NB4 (cell line): Measurements from ENCODE around the gene CHI3L1.

Source experiments
- DNase-seq: peaks from one replicate; pipeline ENCODE4 v3.0.0; 2010; ENCODE audit warnings: low read depth
- H3K4me3 ChIP-seq: one replicate; pipeline ENCODE4 v1.5.1; 2011; ENCODE audit warnings: mild to moderate bottlenecking, low read depth, low read length, moderate library complexity
- MAX ChIP-seq: IDR thresholded peaks from 2 replicates; pipeline ENCODE4 v1.6.1; 2011; ENCODE audit warnings: low read depth, low read length
- MYC ChIP-seq: IDR thresholded peaks from 2 replicates; pipeline ENCODE4 v1.6.1; 2011; ENCODE audit warnings: low read depth, low read length
- POLR2A ChIP-seq: IDR thresholded peaks from 2 replicates; pipeline ENCODE4 v1.6.1; 2011; ENCODE audit warnings: mild to moderate bottlenecking; ENCODE audit not compliant: insufficient read length; ENCODE audit errors: extremely low read depth
- TF ChIP-seq, protein P1 (sequence below): IDR thresholded peaks from one replicate; pipeline ENCODE4 v1.5.1; 2012; ENCODE audit warnings: low read depth, low read length

Gene CHI3L1

GRCh38 chr1:203173566-203173965 is 12.9 kb downstream of the CHI3L1 start:
- H3K4me3 ChIP-seq: no peak overlapping the region
- no peak for TF ChIP-seq POLR2A
- TF ChIP-seq, protein P1, sequence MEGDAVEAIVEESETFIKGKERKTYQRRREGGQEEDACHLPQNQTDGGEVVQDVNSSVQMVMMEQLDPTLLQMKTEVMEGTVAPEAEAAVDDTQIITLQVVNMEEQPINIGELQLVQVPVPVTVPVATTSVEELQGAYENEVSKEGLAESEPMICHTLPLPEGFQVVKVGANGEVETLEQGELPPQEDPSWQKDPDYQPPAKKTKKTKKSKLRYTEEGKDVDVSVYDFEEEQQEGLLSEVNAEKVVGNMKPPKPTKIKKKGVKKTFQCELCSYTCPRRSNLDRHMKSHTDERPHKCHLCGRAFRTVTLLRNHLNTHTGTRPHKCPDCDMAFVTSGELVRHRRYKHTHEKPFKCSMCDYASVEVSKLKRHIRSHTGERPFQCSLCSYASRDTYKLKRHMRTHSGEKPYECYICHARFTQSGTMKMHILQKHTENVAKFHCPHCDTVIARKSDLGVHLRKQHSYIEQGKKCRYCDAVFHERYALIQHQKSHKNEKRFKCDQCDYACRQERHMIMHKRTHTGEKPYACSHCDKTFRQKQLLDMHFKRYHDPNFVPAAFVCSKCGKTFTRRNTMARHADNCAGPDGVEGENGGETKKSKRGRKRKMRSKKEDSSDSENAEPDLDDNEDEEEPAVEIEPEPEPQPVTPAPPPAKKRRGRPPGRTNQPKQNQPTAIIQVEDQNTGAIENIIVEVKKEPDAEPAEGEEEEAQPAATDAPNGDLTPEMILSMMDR: no peak
- no peak for TF ChIP-seq MYC
- TF ChIP-seq MAX: no peak
- DNase-seq: peak; percentile 83

DNA sequence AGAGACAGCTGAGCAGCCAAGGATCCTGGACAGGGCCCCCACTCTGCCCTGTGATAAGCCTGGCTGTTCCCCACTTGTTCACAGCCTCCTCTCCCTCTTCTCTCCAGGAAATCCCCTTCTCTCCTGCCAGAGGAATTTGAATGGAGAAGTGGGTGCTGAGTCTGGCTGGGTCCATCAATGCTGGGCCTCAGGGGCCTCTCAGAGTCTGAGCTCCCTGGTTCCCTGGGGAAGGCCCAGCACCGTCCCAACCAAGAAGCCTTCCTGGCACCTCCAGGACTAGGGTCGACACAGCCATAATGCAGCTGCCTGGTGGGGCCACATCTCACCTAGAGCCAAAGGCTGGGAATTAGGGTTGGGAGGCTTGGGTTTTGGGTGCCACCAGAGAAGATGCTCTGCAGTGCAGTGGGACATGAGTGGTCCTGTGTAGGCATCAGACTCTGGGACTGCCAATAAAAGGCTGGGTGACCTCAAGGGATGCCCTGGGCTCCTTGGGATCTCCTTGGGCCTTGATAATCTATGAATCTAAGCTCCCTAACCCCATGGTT is 13.4 kb downstream of the CHI3L1 start:
- DNase-seq: no peak
- H3K4me3 ChIP-seq: no peak overlapping the region
- no peak for TF ChIP-seq MYC
- no peak for TF ChIP-seq POLR2A
- TF ChIP-seq, protein P1: no peak
- no peak for TF ChIP-seq MAX

DNA sequence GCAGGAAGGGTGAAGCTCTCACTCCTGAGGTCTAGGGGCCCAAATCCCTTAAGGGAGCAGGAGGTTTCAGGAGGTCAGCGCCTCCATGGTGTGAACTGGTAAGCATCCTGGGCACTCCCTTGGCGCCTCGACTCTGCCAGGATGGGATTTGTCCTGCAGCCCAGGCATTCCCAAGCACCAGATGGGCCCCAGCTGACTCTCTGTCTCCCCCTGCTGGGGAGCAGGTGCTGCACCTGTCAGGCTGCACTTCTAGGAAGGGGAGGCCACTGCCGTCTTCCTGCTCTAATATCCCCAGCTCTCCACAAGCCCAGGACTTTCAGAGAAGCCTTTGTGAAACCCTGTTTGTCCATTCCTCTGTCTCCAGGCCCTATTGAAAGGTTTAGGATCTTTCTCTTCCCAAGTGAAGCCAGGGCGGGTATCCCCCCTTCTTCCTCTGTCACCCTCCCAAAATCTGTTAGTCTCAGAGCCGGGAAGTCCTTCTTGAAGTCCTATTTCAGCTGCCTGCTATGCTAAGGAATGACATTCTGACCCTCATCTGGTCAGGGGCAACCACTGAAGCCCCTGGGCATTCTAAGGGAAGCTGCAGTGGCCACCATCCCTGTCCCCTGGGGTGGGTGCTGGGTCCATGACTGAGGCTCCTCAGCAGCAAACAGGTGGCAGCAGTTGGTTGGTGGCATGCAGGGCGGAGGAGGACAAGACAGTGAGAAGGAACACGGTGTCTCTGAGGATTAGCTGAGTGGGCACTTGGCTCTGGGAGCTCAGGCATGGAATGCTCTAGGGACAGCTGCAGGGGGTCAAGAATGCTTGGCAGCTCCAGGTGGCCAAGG is 14.1 kb downstream of the CHI3L1 start:
- TF ChIP-seq, protein P1: peak; percentile 81
- TF ChIP-seq MAX (peak; percentile 33; the same call in 1 of the 2 replicates), MYC (no peak)
- peak; percentile 63 for DNase-seq
- no peak overlapping the region for H3K4me3 ChIP-seq

DNA sequence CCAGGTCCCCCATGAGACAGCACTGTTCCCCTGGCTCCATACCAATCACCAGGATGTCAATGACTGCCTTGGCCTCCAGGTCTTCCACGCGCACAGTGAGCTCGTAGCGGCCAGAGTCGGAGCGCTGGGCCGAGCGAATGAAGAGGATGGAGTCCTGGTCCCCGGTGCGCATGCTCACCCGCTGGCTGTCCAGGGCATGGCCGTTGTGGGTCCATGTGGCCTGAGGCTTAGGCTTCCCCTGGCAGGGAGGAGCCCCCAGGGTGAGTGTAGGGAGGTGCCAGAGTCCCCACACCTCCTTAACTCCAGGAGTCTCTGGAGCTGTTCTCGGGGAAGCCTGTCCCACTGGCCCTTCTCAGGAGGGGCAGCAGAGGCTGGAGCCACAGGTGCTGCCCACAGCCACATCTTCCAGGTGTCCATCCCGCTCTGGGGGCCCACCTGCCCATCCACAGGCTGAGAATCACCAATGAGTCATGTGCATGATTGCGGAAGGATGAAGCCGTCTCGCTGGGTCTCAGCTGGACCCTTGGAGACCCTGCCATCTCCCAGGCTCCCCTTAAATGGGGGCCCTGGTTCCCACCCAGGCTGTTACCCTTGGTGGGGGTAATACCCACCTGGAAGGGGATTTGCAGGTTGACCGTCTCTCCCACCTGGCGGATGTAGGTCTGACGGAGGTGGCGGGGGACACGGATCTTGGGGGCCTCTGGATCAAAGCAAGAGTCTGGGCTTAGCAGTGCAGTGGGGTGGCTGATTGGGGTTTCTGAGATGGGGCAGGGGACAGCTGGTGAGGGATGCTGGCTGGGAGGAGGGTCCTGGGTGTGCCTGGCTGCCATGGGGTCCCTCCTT is 14.9 kb downstream of the CHI3L1 start:
- DNase-seq: no peak
- no peak overlapping the region for H3K4me3 ChIP-seq
- TF ChIP-seq POLR2A (no peak), MYC (no peak), MAX (no peak)
- TF ChIP-seq, protein P1: no peak

DNA sequence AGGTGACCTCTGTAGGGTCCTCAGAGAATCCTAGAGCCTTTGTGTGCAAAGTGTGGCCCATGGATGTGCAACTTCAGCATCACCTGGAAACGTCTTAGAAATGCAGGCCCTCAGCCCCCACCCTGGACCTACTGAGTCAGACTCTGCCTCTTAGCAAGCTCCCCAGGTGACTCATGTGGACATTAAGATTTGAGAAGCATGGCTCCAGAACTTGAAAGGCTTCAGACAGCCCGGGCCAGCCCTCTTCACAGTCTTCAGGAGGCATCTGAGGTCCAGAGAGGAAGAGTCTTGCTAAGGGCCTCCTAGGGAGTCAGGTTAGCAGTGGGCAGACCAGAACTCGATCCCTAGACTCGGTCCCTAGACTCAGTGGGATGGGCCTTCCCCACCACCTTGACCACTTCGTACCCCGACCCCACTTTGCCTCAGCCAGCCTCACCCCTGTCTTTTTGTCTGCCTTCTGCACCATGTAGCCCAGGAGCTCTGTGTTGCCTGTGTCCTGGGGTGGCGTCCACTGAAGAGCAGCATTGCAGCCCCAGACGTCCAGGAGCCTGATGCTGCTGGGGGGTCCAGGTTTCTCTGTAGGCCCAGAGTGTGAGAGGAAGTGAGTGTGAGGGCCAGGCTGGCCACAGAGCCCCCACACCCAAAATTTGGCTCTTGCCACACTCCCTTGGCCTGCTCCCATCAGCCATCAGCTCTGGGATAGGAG is 15.7 kb downstream of the CHI3L1 start:
- DNase-seq: no peak
- TF ChIP-seq MYC (no peak), MAX (no peak), POLR2A (no peak)
- TF ChIP-seq, protein P1: no peak
- H3K4me3 ChIP-seq: no peak overlapping the region
